Dedifferentiated amniotic fluid mesenchymal stem cell (primary cell): ENCODE results near the gene EML6.
"Not testable (repeated sequence)": the region's sequence is repeated elsewhere in the genome, so short reads cannot be mapped to it uniquely, and the experiment has no call there.

ENCODE experiments used
- DNase-seq: peaks from one replicate; pipeline ENCODE4 v3.0.0-alpha.2; 2016; ENCODE audit errors: extremely low spot score

Gene EML6

DNA sequence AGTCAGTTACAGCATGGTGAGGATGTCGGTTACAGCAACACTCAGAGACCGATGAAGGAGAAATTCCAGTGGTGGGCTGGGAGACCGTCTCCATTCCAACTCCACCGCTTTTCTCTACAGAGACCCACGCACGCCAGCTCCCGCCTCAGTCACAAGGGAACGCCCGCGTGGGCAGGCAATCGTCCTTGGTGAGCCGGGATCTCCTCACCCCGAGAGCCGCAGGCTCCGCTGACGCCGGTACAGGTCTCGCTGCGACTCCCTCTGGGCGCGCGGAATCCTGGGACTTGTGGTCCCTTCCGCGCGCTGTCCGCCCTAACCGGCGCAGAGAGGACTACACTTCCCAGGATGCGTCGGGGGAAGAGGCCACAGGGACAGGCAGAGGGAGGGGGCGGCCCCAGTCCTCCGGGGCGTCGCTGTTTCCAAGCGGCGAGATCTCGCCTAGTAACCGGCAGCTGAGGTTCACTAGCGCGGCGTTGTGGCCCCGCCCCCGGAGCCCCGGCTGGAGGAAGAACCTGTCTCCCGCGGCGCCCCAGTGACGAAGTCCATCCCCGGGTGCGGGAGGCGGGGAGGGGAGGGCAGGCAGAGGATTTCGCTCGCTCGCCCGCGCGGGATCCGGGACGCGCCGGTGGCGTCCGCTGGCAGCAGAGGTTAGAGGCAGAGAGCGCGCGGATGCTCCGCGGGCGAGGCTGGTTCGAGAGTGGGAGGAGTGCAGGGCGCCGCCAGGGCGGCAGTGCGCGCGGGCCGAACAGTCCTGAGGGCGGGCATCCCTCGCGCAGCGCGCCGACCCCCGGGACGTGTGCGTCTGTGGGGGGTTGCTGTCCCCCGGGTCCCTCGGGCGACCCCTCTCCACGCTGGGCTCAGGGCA is at the start of gene EML6:
TSS of gene EML6 (plus strand) at position 532 of the 865 bp plus-strand sequence. CDS start 1,400 bp downstream, outside the sequence.
- DNase-seq: peak; percentile 98

DNA sequence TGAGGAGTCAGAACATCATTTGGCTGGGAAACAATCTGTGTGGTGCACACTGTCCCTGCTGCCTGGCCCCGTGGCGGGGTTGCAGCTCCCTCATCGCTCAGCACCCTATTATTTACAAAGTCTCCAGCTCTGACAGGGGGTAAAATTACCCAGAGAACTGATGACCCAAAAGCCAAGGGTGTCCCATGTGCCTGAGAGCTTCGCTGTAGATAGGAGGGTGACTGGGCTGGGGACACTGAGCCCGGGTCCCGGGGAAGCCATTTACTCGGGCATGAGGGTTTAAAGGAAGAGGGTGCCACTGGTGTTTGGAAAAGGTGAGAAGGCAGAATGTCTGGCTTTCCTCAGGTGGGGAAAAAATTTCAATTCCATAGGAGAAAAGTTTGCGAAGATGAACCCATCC is 48.2 kb upstream of the EML6 start:
- no peak for DNase-seq

GRCh38 chr2:54675738-54676137 is 47.7 kb upstream of the EML6 start:
- no peak for DNase-seq

DNA sequence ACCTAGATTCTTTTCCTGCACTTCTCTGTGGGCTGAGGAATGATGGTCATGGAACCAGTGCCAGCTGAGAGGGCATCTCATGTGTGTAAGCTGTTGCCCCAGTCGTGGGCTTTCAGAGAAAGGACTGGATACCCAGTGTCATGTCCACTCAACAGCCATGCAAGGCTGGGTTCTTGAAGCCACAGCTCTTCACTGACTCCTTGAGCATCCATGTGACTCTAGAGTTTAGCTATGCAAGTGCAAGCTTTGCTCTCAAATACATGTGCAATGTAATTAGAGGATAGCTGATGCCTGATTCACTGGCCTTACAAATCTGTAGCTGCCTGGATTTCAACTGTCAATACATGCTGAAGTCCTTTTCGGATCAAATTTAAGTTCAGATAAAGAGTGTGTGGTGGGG is 46.8 kb upstream of the EML6 start:
- DNase-seq: no peak

GRCh38 chr2:54677476-54678265 is 45.8 kb upstream of the EML6 start:
- no peak for DNase-seq

DNA sequence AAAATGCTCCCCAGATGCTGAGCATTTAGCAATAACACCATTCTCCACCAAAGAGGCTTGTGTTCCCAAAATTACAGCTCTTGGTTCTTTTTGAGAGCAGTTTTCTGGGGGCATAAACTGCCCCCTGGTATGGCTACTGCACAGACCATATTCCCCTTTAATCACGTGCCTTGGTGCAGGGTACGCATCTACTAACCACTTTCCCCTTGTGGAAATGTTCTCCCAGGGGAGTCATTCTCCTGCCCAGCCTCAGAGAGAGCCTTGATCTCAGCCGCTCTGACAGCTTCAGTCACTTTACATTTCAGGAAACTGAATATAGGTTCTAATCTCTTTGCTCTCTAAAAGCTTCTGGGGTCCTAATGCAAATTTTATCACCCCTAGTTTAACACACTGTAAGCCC is 44.7 kb upstream of the EML6 start:
- DNase-seq: no peak

GRCh38 chr2:54680397-54681041 is 42.9 kb upstream of the EML6 start:
- no peak for DNase-seq

- no peak for DNase-seq
Observed at GRCh38 chr2:54681416-54681815, 42.0 kb upstream of the EML6 start.

GRCh38 chr2:54683596-54683995 is 39.9 kb upstream of the EML6 start:
- DNase-seq: no peak

- no peak for DNase-seq
Observed at GRCh38 chr2:54685263-54685775, 38.1 kb upstream of the EML6 start.

DNA sequence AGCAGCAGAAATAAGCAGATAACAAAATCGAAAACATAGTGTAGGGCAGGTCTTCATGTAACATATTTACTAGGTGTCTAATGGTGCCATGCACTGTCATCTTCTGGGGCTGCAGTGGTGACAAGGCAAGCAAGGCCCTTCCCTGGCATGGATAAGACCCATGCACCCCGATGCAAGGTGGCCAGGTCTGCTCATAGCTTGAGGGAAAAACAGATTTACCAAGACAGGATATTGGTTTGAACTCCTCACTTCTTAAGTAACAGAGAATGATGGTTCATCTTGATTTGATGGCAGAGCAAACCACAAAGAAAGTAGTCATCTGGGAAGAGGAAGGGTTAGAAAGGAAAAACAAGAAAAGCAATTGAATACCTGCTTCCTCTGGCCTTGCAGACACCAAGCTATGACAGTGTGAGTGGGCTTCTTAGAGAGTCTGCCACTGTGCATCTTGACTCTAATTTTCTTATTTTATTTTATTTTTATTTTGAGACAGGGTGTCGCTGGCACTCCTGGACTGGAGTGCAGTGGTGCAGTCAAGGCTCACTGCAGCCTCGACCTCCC is 35.8 kb upstream of the EML6 start:
- no peak for DNase-seq

DNA sequence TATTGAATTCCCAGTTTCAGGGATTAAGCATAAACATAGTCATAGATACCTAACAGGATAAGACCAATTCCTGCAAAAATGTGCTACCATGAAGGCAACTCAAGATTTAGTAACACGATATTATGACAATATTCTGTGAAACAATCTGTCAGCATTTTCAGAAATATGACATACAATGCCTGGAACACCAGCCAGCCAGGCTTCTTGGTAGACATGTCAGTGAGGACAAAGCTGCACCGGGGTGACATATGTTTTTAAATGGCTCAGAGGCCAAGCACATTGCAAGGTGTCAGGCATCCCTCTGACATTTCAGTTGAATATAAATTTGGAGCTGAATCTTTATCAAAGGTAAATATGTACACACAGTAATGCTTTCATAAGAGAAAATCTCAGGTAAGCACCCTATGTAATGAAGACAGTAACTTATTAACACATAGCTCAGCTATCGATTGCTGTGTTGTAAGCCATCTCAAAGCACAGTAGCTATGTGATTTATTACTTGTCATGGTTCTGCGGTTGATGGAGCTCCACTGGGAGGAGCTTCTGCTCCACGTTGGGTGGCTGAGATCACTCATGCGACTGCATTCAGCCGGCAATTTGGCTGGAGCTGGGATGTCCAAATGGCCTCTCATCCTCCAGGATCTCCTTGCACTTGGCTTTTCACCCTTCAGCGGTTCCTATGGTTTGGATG is 31.9 kb upstream of the EML6 start:
- DNase-seq: no peak

- no peak for DNase-seq
Observed at GRCh38 chr2:54692556-54692955, 30.9 kb upstream of the EML6 start.

GRCh38 chr2:54695378-54695777 is 28.1 kb upstream of the EML6 start:
- no peak for DNase-seq

GRCh38 chr2:54697934-54698333 is 25.5 kb upstream of the EML6 start:
- DNase-seq: no peak

GRCh38 chr2:54698926-54699325 is 24.5 kb upstream of the EML6 start:
- DNase-seq: not testable (repeated sequence)

DNA sequence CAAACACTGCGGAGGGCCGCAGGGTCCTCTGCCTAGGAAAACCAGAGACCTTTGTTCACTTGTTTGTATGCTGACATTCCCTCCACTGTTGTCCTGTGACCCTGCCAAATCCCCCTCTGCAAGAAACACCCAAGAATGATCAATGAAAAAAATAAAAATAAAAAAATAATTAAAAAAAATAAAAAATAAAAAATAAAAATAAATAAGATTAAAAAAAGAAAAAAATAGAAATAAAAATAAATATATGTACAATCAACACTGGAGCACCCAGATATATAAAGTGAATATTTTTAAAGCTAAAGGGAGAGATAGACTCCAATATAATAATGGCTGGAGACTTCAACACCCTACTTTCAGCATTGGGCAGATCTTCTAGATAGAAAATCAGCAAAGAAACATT is 23.8 kb upstream of the EML6 start:
- no peak for DNase-seq

GRCh38 chr2:54701029-54701428 is 22.4 kb upstream of the EML6 start:
- no peak for DNase-seq

DNA sequence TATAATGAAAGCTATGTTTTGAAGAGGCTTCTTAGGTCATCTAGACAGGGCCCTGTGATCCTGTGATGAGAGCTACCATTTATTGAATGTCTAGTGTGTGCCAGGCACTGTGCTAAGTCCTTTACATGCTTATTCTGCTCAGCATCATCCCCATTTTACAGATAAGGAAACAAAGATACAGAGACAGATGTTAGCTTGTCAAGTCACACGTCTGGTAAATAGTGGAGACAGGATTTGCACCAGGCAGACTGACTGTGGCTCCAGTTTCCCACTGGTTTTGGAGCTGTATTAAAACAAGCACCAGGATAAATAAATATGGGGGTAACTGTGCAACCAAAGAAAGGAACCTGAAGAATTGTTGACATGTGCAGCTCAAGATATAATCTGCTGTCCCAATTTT is 19.2 kb upstream of the EML6 start:
- no peak for DNase-seq

DNA sequence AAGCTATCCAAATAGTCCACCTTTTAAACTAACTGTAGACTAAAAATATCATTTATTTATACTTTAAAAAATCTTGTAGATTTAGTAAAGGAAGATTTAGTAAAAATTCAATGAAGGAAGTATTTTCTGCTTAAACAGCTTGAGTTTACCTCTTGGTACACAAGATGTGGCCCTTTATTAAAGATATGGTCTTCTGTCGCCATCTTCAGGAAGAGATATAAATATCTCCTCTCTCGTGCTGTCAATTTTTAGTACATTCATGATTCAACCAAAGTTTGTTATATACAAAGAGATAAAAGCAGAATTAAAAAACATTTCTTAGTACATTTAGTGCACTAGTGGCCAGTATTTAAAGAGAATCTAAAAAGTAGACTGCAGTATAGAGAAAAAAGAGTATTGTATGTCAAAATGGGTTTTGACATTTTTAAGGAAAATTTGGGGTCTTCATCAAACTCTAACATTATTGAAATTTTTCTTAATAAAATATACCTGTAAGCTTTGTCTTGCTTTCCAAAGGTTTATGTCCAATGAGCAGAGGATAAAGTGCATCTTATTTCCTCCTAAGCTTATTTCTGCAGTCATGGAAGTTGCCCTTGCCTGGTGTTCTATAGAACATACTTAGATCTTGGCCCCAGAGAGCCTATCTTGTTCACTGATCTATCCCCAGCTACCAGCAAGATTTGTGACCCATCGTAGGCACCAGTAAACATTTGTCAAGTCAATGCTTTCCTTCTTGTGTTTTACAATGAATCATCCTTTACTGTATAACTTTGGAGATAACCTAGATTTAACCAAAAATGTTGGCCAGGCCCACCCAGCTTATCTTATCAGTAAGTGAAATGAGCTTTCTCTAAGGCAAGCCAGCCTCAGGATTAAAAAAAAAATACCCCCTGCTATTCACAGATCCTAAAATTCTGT is 18.5 kb upstream of the EML6 start:
- peak; percentile 90 for DNase-seq
